HEK293 (cell line): ENCODE data around the gene IQGAP3.

Source experiments
- MYNN ChIP-seq: fragments of 450-650 bp; formaldehyde crosslinking; IDR thresholded peaks from 2 replicates; pipeline ENCODE4 v1.5.1; 2016; ENCODE audit warnings: missing biosample characterization, missing genetic modification characterization, borderline replicate concordance
- PRDM4 ChIP-seq: fragments of 450-650 bp; formaldehyde crosslinking; IDR thresholded peaks from 2 replicates; pipeline ENCODE4 v1.5.1; 2017; ENCODE audit warnings: missing biosample characterization, missing genetic modification characterization
- SETDB1 ChIP-seq: IDR thresholded peaks from one replicate; pipeline ENCODE4 v1.6.1; 2017; ENCODE audit warnings: mild to moderate bottlenecking, low read length, moderate library complexity, mixed read lengths; ENCODE audit not compliant: insufficient read length
- ZNF302 ChIP-seq: fragments of 450-650 bp; formaldehyde crosslinking; IDR thresholded peaks from 2 replicates; pipeline ENCODE4 v1.5.1; 2016; ENCODE audit warnings: missing biosample characterization, missing genetic modification characterization, low read depth
- ZNF311 ChIP-seq: fragments of 450-650 bp; formaldehyde crosslinking; IDR thresholded peaks from 2 replicates; pipeline ENCODE4 v1.5.1; 2017; ENCODE audit warnings: missing biosample characterization, missing genetic modification characterization, borderline replicate concordance
- ZNF580 ChIP-seq: fragments of 450-650 bp; formaldehyde crosslinking; IDR thresholded peaks from 2 replicates; pipeline ENCODE4 v1.5.1; 2016; ENCODE audit warnings: missing biosample characterization, missing genetic modification characterization
- ZNF792 ChIP-seq: fragments of 450-650 bp; formaldehyde crosslinking; IDR thresholded peaks from 2 replicates; pipeline ENCODE4 v1.5.1; 2016; ENCODE audit warnings: missing biosample characterization, missing genetic modification characterization
- TF ChIP-seq, protein P1 (sequence below): fragments of 450-650 bp; formaldehyde crosslinking; IDR thresholded peaks from 2 replicates; pipeline ENCODE4 v1.5.1; 2016; ENCODE audit warnings: missing biosample characterization, missing genetic modification characterization
- TF ChIP-seq, protein P2 (sequence below): fragments of 450-650 bp; formaldehyde crosslinking; IDR thresholded peaks from 2 replicates; pipeline ENCODE4 v1.5.1; 2017; ENCODE audit warnings: missing biosample characterization, mild to moderate bottlenecking, missing genetic modification characterization, moderate library complexity

DNA sequence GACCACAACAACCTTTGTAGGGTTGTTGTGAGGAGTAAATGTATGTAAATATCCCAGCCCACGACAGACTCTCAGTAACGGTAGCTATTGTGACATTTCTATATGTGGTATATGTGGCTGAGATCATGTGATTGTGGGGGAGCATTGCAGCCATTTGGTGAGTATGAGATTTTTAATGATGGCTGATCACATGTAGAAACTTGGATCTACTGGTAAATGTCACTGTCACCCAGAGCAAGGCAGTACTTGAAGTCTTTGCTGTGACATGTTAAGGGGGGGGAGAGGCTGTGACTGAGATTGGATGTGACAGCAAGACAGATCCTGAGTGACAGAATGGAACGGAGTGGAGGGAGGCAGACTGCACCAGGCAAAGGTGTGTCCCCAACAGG lies 47.9 kb downstream of the IQGAP3 start:
- TF ChIP-seq, protein P1, sequence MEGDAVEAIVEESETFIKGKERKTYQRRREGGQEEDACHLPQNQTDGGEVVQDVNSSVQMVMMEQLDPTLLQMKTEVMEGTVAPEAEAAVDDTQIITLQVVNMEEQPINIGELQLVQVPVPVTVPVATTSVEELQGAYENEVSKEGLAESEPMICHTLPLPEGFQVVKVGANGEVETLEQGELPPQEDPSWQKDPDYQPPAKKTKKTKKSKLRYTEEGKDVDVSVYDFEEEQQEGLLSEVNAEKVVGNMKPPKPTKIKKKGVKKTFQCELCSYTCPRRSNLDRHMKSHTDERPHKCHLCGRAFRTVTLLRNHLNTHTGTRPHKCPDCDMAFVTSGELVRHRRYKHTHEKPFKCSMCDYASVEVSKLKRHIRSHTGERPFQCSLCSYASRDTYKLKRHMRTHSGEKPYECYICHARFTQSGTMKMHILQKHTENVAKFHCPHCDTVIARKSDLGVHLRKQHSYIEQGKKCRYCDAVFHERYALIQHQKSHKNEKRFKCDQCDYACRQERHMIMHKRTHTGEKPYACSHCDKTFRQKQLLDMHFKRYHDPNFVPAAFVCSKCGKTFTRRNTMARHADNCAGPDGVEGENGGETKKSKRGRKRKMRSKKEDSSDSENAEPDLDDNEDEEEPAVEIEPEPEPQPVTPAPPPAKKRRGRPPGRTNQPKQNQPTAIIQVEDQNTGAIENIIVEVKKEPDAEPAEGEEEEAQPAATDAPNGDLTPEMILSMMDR (tag by site-specific recombination) = no peak
- TF ChIP-seq ZNF311 (tag by site-specific recombination) = no peak
- TF ChIP-seq ZNF302 = no peak
- no peak for TF ChIP-seq SETDB1
- TF ChIP-seq MYNN (tag by site-specific recombination) = no peak
- TF ChIP-seq, protein P2, sequence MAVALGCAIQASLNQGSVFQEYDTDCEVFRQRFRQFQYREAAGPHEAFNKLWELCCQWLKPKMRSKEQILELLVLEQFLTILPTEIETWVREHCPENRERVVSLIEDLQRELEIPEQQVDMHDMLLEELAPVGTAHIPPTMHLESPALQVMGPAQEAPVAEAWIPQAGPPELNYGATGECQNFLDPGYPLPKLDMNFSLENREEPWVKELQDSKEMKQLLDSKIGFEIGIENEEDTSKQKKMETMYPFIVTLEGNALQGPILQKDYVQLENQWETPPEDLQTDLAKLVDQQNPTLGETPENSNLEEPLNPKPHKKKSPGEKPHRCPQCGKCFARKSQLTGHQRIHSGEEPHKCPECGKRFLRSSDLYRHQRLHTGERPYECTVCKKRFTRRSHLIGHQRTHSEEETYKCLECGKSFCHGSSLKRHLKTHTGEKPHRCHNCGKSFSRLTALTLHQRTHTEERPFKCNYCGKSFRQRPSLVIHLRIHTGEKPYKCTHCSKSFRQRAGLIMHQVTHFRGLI (tag by site-specific recombination) = no peak
- TF ChIP-seq ZNF792 = no peak
- TF ChIP-seq PRDM4 (tag by site-specific recombination) = no peak
- no peak for TF ChIP-seq ZNF580 (tag by site-specific recombination)
